HG03342 (cell line): ENCODE data around the gene OARD1.
A peak's percentile ranks its signal among the peaks of the same experiment; 100 is the strongest.
"Not testable (repeated sequence)": the region's sequence is repeated elsewhere in the genome, so short reads cannot be mapped to it uniquely, and the experiment has no call there.

ENCODE experiments used
- ATAC-seq: cut with Tn5 transposase; IDR thresholded peaks from one replicate; pipeline ENCODE4 v1.9.1; 2021; ENCODE audit warnings: mild to moderate bottlenecking, moderate library complexity; ENCODE audit not compliant: unreplicated experiment

The OARD1 gene

GRCh38 chr6:41028561-41029412, 43.4 kb downstream of the OARD1 start:
- peak; percentile 39 for ATAC-seq

- peak; percentile 81 for ATAC-seq
Observed at GRCh38 chr6:41027799-41028560, 44.2 kb downstream of the OARD1 start.

DNA sequence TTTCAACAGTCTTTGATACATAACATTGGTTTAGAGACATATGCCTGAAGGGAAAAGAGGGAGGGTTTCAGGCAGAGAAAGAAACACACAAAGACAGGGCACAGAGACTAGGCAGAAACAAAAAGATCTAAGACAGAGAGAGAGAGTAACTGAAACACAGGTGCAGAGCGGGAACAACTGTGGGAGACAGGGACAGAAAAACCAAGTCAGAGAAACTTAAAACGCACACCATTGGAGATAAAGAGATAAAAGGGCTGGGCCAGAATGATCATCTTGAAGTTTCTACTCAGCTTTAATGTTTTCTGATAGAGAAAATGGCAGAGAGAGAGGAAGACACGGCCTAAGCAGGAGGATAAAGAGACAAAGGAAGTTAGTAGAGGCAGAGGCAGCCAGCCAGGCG, 44.9 kb downstream of the OARD1 start:
- ATAC-seq, result no peak

DNA sequence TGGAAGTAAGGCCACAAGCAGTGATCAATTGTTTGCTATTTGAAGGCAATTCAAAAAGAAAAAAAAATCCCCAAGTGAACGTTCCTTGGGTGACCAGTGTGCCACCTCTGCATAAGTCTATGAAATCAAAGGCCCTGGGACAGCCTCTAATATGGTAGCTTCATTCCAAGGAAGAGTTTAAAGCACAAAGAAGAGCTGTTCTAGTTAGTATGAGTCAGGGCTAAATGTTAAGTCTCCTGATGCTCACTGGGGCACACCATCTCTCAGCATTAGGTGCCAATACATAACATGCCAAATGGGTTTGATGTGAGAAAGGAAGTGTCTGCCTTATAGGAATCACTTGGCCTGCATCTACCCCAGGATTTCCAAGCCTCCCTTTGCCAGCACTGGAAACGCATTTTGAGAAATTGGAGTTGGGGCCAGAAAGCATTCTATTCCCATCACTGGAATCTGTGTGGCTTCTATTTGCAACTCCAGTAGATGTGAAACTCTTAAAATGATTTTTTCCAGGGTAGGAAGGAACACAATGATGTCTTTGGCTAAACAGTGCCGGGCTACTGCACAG, 46.1 kb downstream of the OARD1 start:
- no peak for ATAC-seq

GRCh38 chr6:41023114-41023513, 49.0 kb downstream of the OARD1 start:
- no peak for ATAC-seq

DNA sequence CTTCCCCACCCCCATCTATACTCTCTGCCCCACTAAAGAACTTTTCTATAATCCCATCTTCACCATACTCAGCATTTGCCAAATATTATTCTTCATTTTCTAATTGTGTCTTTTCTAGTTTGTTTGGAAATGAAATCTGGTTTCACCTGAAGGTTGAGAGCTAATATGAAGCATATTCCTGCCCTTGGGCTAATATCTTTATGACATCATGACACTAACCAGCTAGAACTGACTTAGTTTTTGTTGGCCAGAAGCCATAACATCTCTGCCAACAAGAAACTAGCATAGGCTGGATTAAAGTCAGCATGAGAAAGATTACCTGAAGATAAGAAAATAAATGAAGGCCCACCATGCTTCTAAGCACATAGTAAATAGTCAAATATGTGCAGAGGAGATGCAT, 49.9 kb downstream of the OARD1 start:
- no peak for ATAC-seq

- ATAC-seq, result no peak
Observed at GRCh38 chr6:41021832-41022231, 50.3 kb downstream of the OARD1 start.

DNA sequence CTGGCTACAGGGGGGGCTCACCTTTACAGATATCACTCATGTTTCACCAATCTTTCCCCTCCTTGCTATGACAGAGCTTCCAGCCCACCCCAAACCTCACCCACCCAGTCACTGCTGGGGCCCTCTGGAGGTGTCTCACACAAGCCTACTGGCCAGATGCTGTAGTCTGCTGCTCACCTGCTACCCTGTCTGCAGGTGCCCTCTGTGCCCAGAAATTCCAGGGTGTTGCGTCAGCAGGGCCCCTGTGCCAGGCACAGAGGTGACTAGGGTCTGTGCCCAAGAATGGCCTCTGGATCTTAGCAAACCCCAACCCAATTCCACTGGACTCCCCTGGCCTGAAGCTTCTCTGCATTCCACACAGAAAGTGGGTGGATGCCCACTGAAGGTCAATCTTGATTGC, 54.5 kb downstream of the OARD1 start:
- ATAC-seq, result no peak

- ATAC-seq, result not testable (repeated sequence)
Observed at GRCh38 chr6:41015860-41016259, 56.3 kb downstream of the OARD1 start.

GRCh38 chr6:41014780-41015179, 57.4 kb downstream of the OARD1 start:
- ATAC-seq, result no peak
